CD4-positive, alpha-beta T cell (primary cell): Measurements from ENCODE around the gene MYO9B. TPM values are rescaled to one million over a fixed set of nuclear protein-coding genes. Genes with fewer than 3 reads are reported as not detected.

Experiments
- ATAC-seq: fragments of 200-7000 bp; cut with Tn5 transposase; one replicate; pipeline ENCODE4 v1.10.0; 2022; ENCODE audit warnings: mild to moderate bottlenecking; ENCODE audit not compliant: poor library complexity
- CTCF ChIA-PET: fragments of 350-600 bp; sonication (Branson Sonifier 250); formaldehyde crosslinking; loops from one replicate; lab custom pipeline; 2021; ENCODE audit warnings: antibody characterized with exemption, inconsistent platforms; lab: Charles Lee
- POLR2A ChIA-PET: fragments of 350-600 bp; sonication (Branson Sonifier 250); formaldehyde crosslinking; loops from one replicate; lab custom pipeline; 2021; ENCODE audit warnings: antibody characterized with exemption, inconsistent platforms; lab: Charles Lee
- DNase-seq, 14 experiments: peaks; one replicate each; pipeline ENCODE4 v3.0.0-alpha.2; 2013 to 2020; ENCODE audit warnings: mixed read lengths in 2 of 14
- H3K27ac ChIP-seq, 2 donors: one replicate each; pipeline versions ENCODE4 v1.5.1 to v1.7.0; 2013; ENCODE audit warnings: low read length in 2 of 2, low read depth in 1 of 2, mild to moderate bottlenecking in 1 of 2
- H3K27me3 ChIP-seq, 2 experiments: 1 replicate in 1 of 2; 2 replicates in 1 of 2; pipeline versions ENCODE4 v1.6.1 to v1.7.0; 2013; ENCODE audit warnings: low read length in 2 of 2, control low read depth in 1 of 2, mild to moderate bottlenecking in 1 of 2, moderate library complexity in 1 of 2; ENCODE audit not compliant: insufficient read depth in 2 of 2, control insufficient read depth in 1 of 2
- H3K36me3 ChIP-seq: one replicate; pipeline ENCODE4 v1.6.1; 2013; ENCODE audit warnings: low read length, control low read depth; ENCODE audit not compliant: insufficient read depth
- H3K4me1 ChIP-seq: one replicate; pipeline ENCODE4 v1.6.1; 2013; ENCODE audit warnings: low read length, control low read depth; ENCODE audit not compliant: insufficient read depth
- H3K4me3 ChIP-seq: one replicate; pipeline ENCODE4 v1.5.1; 2013; ENCODE audit warnings: mild to moderate bottlenecking, low read length, moderate library complexity
- H3K9me3 ChIP-seq, 2 experiments: 1 replicate in 1 of 2; 2 replicates in 1 of 2; pipeline versions ENCODE4 v1.6.1 to v1.7.0; 2013; ENCODE audit warnings: low read length in 2 of 2, mild to moderate bottlenecking in 2 of 2, control low read depth in 1 of 2, moderate library complexity in 1 of 2; ENCODE audit not compliant: control insufficient read depth in 1 of 2, insufficient read depth in 1 of 2
- H3K27ac Mint-ChIP-seq: one replicate; pipeline ENCODE4 v1.8.0; 2020; ENCODE audit warnings: mixed read lengths
- H3K27me3 Mint-ChIP-seq: one replicate; pipeline ENCODE4 v1.8.0; 2021; ENCODE audit warnings: mixed read lengths
- H3K36me3 Mint-ChIP-seq: one replicate; pipeline ENCODE4 v1.8.0; 2021; ENCODE audit warnings: low read depth, mixed read lengths
- H3K4me1 Mint-ChIP-seq: one replicate; pipeline ENCODE4 v1.8.0; 2021; ENCODE audit warnings: low read depth, mixed read lengths
- H3K4me3 Mint-ChIP-seq: one replicate; pipeline ENCODE4 v1.8.0; 2020; ENCODE audit warnings: mild to moderate bottlenecking, mixed read lengths
- H3K9me3 Mint-ChIP-seq: one replicate; pipeline ENCODE4 v1.8.0; 2020; ENCODE audit warnings: mixed read lengths
- CTCF ChIP-seq: fragments of 200-600 bp; IDR thresholded peaks from one replicate; pipeline ENCODE4 v1.8.0; 2022; ENCODE audit warnings: antibody characterized with exemption, mild to moderate bottlenecking
- intact Hi-C, 2 experiments: fragments of 100-400 bp; cut with DNase I in 1 of 2; cut with micrococcal nuclease in 1 of 2; formaldehyde crosslinking; loops; one replicate each; pipeline versions ENCODE4 v1.15.1 to v1.9.0; 2023 to 2025; cut with DNase I, micrococcal nuclease
- total RNA-seq, 174 experiments: library from RNA in 2 of 174; stranded (reverse) in 2 of 174; gene quantifications; one replicate each; pipeline ENCODE4 v1.2.3 and lab custom pipeline; 2021 to 2026

MYO9B gene
- total RNA-seq, 2 experiments from 2014 or later, result 176 to 184 TPM

- Histone ChIP-seq H3K27me3 (no peaks in the 10 kb centered on the region), H3K4me3 (peak overlapping the region; percentile 93), H3K36me3 (peaks cover 34% of the 10 kb centered on the region), H3K4me1 (peaks cover 22% of the 10 kb centered on the region), H3K9me3 (peaks cover 0 to 5% of the 10 kb centered on the region in 2 experiments), H3K27ac (no peak overlapping the region)
- DNase-seq, result peak in 1 of 14 experiments; percentile 35
- ChIA-PET POLR2A (interaction anchor here (0.9 to 3.9 kb wide), 12 partner anchors 10 to 204 kb away, joined by 3 to 97 read pairs (median 18); partner anchors contain the start of genes ANO8, BABAM1, DDA1 and HAUS8), CTCF (interaction anchor here (2.5 to 2.7 kb wide), 2 partner anchors 19 to 20 kb away, joined by 8 to 12 read pairs; no protein-coding TSS in a partner anchor)
- intact Hi-C loops, result no loop called here
- ATAC-seq, result no peak
- peak overlapping the region; percentile 94 for H3K27ac Mint-ChIP-seq
- no peaks in the 10 kb centered on the region for H3K9me3 Mint-ChIP-seq
- H3K4me1 Mint-ChIP-seq, result peaks cover 11% of the 10 kb centered on the region
- peak overlapping the region; percentile 88 for H3K4me3 Mint-ChIP-seq
- no peak for TF ChIP-seq CTCF
- no peaks in the 10 kb centered on the region for H3K27me3 Mint-ChIP-seq
- peaks cover 51% of the 10 kb centered on the region for H3K36me3 Mint-ChIP-seq
These were observed 140.6 kb downstream of the MYO9B start for GRCh38 chr19:17216058-17216670.

DNA sequence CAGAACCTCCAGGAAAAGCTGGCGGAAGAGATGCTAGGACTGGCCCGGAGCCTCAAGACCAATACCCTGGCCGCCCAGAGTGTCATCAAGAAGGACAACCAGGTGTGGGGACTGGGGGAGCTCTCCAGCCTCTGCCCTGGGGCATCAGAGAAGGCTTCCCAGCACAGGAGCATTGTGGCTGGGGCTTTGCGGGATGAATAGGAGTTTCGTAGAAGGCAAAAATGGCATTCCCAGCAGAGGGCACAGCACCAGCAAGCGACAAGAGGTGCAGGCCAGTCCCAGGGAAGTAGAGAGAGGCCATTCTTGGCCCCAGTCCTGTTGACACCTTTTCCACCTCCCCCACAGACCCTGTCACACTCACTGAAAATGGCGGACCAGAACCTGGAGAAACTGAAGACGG lies 143.7 kb downstream of the MYO9B start:
- CTCF ChIA-PET, result interaction anchor here (2.7 kb wide), 1 partner anchor 16 kb away, joined by 8 read pairs; no protein-coding TSS in a partner anchor
- peak overlapping the region; percentile 14 for H3K4me3 Mint-ChIP-seq

GRCh38 chr19:17220207-17220758 lies 144.7 kb downstream of the MYO9B start:
- H3K4me1 ChIP-seq, result peaks cover 13% of the 10 kb centered on the region
- no peaks in the 10 kb centered on the region for H3K9me3 Mint-ChIP-seq
- H3K36me3 ChIP-seq, result peaks cover 17% of the 10 kb centered on the region
- ATAC-seq, result no peak
- H3K4me1 Mint-ChIP-seq, result peaks cover 1% of the 10 kb centered on the region
- no peak overlapping the region for H3K4me3 Mint-ChIP-seq
- peaks cover 33% of the 10 kb centered on the region for H3K36me3 Mint-ChIP-seq
- no peak for TF ChIP-seq CTCF
- ChIA-PET POLR2A (interaction anchor here (0.7 kb wide), 1 partner anchor 24 kb away, joined by 3 read pairs; no protein-coding TSS in a partner anchor), CTCF (interaction anchor here (1.6 kb wide), 1 partner anchor 15 kb away, joined by 9 read pairs; no protein-coding TSS in a partner anchor)
- peaks cover 0 to 5% of the 10 kb centered on the region in 2 experiments for H3K9me3 ChIP-seq
- no peak overlapping the region for H3K27ac ChIP-seq
- intact Hi-C loops, result no loop called here
- H3K4me3 ChIP-seq, result no peak overlapping the region
- no peaks in the 10 kb centered on the region for H3K27me3 ChIP-seq
- DNase-seq, result peak in 4 of 14 experiments; percentile 19 to 54 (median 44)
- H3K27me3 Mint-ChIP-seq, result no peaks in the 10 kb centered on the region
- no peak overlapping the region for H3K27ac Mint-ChIP-seq

More for the DNA sequence above, 143.7 kb downstream of the MYO9B start:
- Histone ChIP-seq H3K27ac (no peak overlapping the region), H3K36me3 (peaks cover 17% of the 10 kb centered on the region), H3K4me3 (no peak overlapping the region), H3K4me1 (peaks cover 20% of the 10 kb centered on the region), H3K9me3 (peaks cover 0 to 5% of the 10 kb centered on the region in 2 experiments), H3K27me3 (no peaks in the 10 kb centered on the region)
- H3K27me3 Mint-ChIP-seq, result no peaks in the 10 kb centered on the region
- no peaks in the 10 kb centered on the region for H3K9me3 Mint-ChIP-seq
- H3K36me3 Mint-ChIP-seq, result peaks cover 37% of the 10 kb centered on the region
- no peak overlapping the region for H3K27ac Mint-ChIP-seq
- no peak for DNase-seq
- no peak for ATAC-seq
- H3K4me1 Mint-ChIP-seq, result peaks cover 10% of the 10 kb centered on the region
- intact Hi-C loops, result no loop called here
- TF ChIP-seq CTCF, result no peak
- POLR2A ChIA-PET, result interaction anchor here (0.7 kb wide), 1 partner anchor 25 kb away, joined by 3 read pairs; no protein-coding TSS in a partner anchor
